H1 (cell line): ENCODE results near the gene CCSER2. TPM values are rescaled to one million over a fixed set of nuclear protein-coding genes. Genes with fewer than 3 reads are reported as not detected.

Experiments
- CHD7 ChIP-seq: fragments of 300-600 bp; sonication (generic); IDR thresholded peaks from 2 replicates; pipeline ENCODE4 v1.7.1; 2012; ENCODE audit warnings: low read length, moderate library complexity, mild to moderate bottlenecking, inconsistent platforms; ENCODE audit not compliant: insufficient replicate concordance
- polyA plus RNA-seq, 7 experiments: library from polyadenylated mRNA; depleted of rRNA in 3 of 7; stranded (reverse) in 5 of 7; unstranded in 2 of 7; fragments of >200 nt in 5 of 7; fragments of 200-250 nt in 2 of 7; gene quantifications; 1 replicate in 5 of 7; 2 replicates in 1 of 7; 4 replicates in 1 of 7; pipeline versions ENCODE4 v1.2.1 to v1.2.3, GENCODE V29; 2011 to 2013; ENCODE audit warnings: missing spikeins in 2 of 7, mixed read lengths in 2 of 7
- total RNA-seq: library from RNA; stranded (reverse); fragmentation: NEBNext Ultra II Directional; extraction: Animal tissue kit (Norgen Biotek cat#: 25700); gene quantifications from 2 replicates; pipeline ENCODE4 v1.2.1, GENCODE V29; 2021

The CCSER2 gene
- total and polyA plus RNA-seq, 2 of the 8 experiments (the other 6 are each of a cell fraction or from before 2014, with no cell fraction given) = 6.9 to 30.5 TPM

GRCh38 chr10:84545651-84546050 lies 217.3 kb downstream of the CCSER2 start (continued):
- no peak for TF ChIP-seq CHD7
